Peyer's patch (tissue), 4 donors: ENCODE data around the gene SKAP1.

Experiments used
- POLR2A ChIP-seq, 2 donors: fragments of 450-650 bp; IDR thresholded peaks; one replicate each; pipeline ENCODE4 v1.5.1; 2017; ENCODE audit warnings: antibody characterized with exemption in 2 of 2, mild to moderate bottlenecking in 2 of 2, moderate library complexity in 2 of 2
- TF ChIP-seq, protein P1 (sequence below), 6 experiments: fragments of 450-650 bp in 4 of 6; fragments of 200-600 bp in 2 of 6; sonication (generic) in 1 of 6; IDR thresholded peaks; one replicate each; pipeline ENCODE4 v1.5.1; 2017 to 2019; ENCODE audit warnings: antibody characterized with exemption in 6 of 6, mild to moderate bottlenecking in 3 of 6, moderate library complexity in 1 of 6

GRCh38 chr17:48198950-48199541 is 231.0 kb downstream of the SKAP1 start:
- TF ChIP-seq, protein P1, sequence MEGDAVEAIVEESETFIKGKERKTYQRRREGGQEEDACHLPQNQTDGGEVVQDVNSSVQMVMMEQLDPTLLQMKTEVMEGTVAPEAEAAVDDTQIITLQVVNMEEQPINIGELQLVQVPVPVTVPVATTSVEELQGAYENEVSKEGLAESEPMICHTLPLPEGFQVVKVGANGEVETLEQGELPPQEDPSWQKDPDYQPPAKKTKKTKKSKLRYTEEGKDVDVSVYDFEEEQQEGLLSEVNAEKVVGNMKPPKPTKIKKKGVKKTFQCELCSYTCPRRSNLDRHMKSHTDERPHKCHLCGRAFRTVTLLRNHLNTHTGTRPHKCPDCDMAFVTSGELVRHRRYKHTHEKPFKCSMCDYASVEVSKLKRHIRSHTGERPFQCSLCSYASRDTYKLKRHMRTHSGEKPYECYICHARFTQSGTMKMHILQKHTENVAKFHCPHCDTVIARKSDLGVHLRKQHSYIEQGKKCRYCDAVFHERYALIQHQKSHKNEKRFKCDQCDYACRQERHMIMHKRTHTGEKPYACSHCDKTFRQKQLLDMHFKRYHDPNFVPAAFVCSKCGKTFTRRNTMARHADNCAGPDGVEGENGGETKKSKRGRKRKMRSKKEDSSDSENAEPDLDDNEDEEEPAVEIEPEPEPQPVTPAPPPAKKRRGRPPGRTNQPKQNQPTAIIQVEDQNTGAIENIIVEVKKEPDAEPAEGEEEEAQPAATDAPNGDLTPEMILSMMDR (IDR thresholded peaks at IDR 0.05) = no peak
- no peak for TF ChIP-seq POLR2A (IDR thresholded peaks at IDR 0.05)
